Stimulated activated CD8-positive, alpha-beta memory T cell treated with anti-CD3 and anti-CD28 coated beads, Interleukin-7, amount 100 ng/mL, for 1 hour (primary cell): ENCODE data around the gene ATL3.
A peak's percentile ranks its signal among the peaks of the same experiment; 100 is the strongest.
"Not testable (repeated sequence)": the region's sequence is repeated elsewhere in the genome, so short reads cannot be mapped to it uniquely, and the experiment has no call there.

Experiments used
- DNase-seq, 2 donors: peaks; one replicate each; pipeline ENCODE4 v3.0.0-alpha.2; 2020; ENCODE audit warnings: low read depth in 2 of 2

The ATL3 gene

GRCh38 chr11:63681321-63682065, 10.3 kb upstream of the ATL3 start, which contains the start of gene RTN3:
Gene RTN3 (plus strand): TSS chr11:63681500. CDS start chr11:63681637, 137 bp downstream.
- DNase-seq, result peak; percentile 97 to 98

DNA sequence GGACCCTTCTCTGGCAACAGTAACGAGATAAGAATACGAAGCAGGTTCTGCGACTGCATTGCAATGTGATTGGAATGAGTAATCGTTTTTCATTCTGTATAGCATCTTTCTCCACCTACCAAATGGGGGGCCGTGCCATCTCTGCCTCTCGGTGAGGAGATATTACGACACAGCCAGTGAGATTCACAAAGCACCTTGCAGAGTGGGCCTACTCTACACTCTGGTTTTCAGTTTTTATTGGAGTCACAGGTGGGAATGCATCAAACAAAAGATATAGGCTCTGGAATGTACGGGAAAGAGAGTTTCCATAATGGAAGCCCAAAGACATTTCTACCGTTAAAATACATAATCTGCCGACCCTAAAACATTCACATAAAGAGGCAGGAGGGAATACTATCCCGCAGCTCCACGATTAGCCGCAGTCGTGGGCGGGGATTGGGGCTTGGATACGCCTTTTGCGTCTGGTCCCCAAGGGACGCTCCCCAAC, 9.7 kb upstream of the ATL3 start:
- DNase-seq, result no peak

- DNase-seq, result no peak
Measured at GRCh38 chr11:63673579-63673978, 2.4 kb upstream of the ATL3 start.

DNA sequence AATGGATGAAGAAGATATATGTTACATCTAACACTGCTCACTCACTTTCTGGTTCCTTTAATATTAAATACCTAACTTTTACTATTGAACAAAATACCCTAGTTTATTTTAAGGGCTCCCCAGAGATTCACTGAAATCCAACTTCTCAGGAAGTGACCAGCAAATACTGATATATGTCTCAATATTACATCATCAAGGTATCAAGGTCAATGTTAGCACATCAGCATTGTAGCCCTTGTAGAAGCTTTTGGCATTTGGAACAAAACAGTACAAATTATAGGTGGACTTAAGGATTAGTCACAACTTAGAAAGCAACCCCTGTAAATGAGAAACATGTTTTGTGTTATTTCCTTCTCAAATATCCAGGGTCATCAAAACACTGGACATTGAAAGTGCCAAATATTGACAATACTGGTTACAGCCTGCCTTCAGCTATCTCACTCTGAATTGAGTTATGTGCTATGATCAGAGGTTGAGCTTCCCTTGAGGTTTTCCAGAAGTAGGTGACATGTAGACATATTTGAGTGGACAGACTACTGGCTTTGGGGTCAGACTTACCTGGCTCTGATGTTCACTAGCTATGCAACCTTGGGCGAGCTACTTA, 1.9 kb upstream of the ATL3 start:
- DNase-seq, result no peak

DNA sequence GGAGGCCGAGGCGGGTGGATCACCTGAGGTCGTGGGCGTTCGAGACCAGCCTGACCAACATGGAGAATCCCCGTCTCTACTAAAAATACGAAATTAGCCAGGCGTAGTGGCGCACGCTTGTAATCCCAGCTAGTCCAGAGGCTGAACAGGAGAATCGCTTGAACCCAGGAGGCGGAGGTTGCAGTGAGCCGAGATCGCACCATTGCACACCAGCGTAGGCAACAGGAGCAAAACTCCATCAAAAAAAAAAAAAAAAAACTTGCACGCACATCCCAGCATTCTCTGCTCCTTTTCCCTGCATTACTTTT, 934 bp upstream of the ATL3 start:
- no peak for DNase-seq

GRCh38 chr11:63670433-63671321, 499 bp downstream of the ATL3 start:
- DNase-seq, result no peak

GRCh38 chr11:63670096-63670432, 1.1 kb downstream of the ATL3 start:
- no peak for DNase-seq

GRCh38 chr11:63667995-63668795, 3.0 kb downstream of the ATL3 start:
- DNase-seq, result no peak

DNA sequence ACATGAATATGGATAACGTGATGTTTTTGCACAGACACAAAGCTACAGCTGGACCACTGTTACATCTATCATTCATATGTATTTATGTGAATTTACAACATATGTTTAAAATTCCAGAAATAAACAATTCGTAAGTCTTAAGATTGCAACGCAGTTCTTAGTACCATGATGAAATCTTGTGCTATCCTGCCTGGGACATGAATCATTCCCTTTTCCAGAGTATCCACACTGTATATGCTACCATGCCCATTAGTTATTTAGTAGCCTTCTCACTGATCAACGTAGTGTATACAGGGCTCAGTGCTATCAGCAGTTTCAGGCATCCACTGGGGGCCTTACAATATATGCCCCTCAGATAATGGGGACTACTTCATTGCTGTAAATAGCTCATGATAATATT, 4.3 kb downstream of the ATL3 start:
- DNase-seq, result no peak

DNA sequence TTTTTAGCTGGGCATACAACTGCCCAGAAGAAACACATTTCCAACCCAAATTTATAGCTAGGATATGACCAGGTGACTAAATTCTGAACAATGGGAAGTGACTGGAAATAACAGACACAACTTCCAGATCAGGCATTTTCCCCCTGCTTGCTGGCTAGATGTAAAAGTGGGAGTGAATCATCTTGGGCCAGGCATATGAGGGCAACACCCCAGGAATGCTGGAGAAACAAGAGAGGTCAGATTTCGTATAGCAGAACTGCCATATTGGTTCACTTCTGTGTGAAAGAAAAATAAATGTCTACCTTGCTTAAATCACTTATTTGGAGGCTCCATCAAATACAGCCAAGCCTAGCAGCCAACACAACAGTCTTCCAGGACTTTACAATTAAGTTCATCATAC, 7.4 kb downstream of the ATL3 start:
- no peak for DNase-seq

GRCh38 chr11:63660972-63661371, 10.2 kb downstream of the ATL3 start:
- no peak for DNase-seq

GRCh38 chr11:63652671-63653070, 18.5 kb downstream of the ATL3 start:
- no peak for DNase-seq

- no peak for DNase-seq
Measured at GRCh38 chr11:63643205-63643604, 28.0 kb downstream of the ATL3 start.

DNA sequence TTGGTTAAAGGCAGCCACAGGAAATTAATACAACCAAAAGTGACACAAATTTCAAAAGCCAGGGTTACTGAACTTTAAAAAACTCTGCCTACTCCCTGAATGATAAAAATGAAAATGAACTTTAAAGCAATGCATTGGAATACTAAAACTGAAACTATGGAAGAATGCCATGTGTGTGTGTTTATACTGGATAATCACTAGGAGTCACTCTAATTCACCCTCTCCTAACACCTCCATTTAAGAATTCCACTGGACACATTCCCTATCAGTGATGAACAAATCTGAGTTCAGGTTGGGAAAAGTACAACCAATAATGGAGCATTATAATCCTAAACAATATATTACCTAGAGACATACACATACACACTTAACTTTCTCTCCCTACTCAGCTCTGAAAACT, 29.4 kb downstream of the ATL3 start:
- no peak for DNase-seq

DNA sequence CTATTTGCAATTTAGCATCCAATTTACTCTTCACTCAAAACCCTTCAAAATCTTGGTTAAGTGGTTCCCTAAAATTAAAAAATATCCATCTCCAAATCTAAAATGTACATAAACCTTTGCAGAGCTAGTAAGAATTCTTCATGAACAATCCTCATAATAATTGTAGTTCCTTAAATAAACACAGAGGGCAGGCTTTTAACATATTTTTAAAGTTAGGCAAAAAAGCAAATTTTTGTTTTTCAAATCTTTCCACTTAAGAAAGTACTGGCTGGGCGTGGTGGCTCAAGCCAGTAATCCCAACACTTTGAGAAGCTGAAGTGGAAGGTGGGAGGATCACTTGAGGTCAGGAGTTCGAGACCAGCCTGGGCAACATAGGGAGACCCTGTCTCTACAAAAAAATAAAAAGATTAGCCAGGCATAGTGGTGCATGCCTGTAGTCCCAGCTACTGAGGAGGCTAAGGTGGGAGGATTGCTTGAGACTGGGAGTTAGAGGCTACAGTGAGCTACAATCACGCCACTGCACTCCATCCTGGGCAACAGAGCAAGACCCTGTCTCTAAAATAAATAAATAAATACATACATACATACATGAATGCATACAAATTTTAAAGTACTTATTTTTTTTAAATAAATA, 31.9 kb downstream of the ATL3 start:
- no peak for DNase-seq

- not testable (repeated sequence) for DNase-seq
Measured at GRCh38 chr11:63638436-63638835, 32.7 kb downstream of the ATL3 start.

GRCh38 chr11:63635762-63636465, 35.3 kb downstream of the ATL3 start:
- peak; percentile 25 to 56 for DNase-seq

- DNase-seq, result no peak
Measured at GRCh38 chr11:63629426-63629825, 41.8 kb downstream of the ATL3 start.

DNA sequence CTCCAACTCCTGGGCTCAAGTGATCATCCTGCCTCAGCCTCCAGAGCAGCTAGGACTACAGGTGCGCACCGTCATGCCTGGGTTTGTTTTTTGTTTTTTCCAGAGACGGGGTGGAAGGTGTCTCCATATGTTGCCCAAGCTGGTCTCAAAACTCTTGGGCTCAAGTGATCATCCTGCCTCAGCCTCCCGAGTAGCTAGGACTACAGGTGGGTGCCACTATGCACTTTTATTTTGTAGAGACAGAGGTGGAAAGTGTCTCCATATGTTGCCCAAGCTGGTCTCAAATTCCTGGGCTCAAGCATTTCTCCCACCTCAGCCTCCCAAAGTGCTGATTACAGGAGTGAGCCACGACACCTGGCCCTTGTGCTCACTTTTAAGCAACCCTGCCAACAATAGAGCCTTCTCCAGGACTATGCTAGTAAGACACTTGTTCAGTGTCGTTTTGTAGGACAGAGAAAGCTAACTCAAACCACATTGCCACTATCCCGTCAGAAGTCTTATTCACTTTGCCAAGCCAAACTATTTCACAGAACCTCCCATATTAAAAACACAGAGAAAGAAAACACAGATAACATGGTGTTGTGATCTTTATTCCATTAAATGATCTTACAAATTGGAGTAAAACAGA, 47.5 kb downstream of the ATL3 start:
- no peak for DNase-seq

DNA sequence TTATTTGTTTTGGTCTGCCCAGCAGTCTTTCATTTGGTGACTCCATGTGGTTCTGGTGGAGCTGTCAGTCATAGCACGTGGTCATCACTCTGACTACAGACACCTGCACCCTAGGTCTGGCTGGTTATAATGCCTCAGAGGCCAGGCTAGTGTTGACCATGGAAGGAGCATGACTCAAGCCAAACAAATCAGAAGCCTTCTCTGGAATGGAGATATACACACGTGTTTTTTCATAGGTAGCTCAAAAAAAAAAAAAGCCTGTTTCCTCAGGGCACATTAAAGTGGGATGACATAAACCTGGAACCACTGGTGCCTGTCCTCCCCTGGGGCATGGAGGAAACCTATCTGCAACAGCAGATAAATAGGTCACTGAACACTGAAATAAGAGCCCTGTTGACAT, 48.9 kb downstream of the ATL3 start:
- no peak for DNase-seq
